IMR-90 (cell line): ENCODE data around the gene MPRIP. TPM values are rescaled to one million over a fixed set of nuclear protein-coding genes. Genes with fewer than 3 reads are reported as not detected.
A peak's percentile ranks its signal among the peaks of the same experiment; 100 is the strongest.

Source experiments
- ATAC-seq: fragments of 200-7000 bp; cut with Tn5 transposase; 2 replicates; pipeline ENCODE4 v1.9.1; 2020; ENCODE audit warnings: low read depth, mild to moderate bottlenecking, moderate library complexity
- BruUV-seq: library from RNA; stranded (reverse); fragments of 400-500 nt; replicated peaks from 2 replicates; lab custom pipeline; 2021; lab: Mats Ljungman, UMichigan
- CTCF ChIA-PET: fragments of 300-600 bp; formaldehyde crosslinking; extraction: SDS; loops from one replicate; lab custom pipeline; 2021; ENCODE audit warnings: antibody characterized with exemption; lab: Yijun Ruan, JAX
- POLR2A ChIA-PET: fragments of 300-600 bp; sonication (Branson Sonifier 250); formaldehyde crosslinking; loops from one replicate; lab custom pipeline; 2022; ENCODE audit warnings: antibody characterized with exemption; ENCODE audit not compliant: unreplicated experiment; lab: Charles Lee
- DNase-seq: peaks from one replicate; pipeline ENCODE4 v3.0.0; 2013
- H2AFZ ChIP-seq: replicated peaks from 2 replicates; pipeline ENCODE3; 2013; ENCODE audit warnings: low read length, mild to moderate bottlenecking; ENCODE audit not compliant: poor library complexity
- H2AK5ac ChIP-seq: 2 replicates; pipeline ENCODE4 v1.6.1; 2013; ENCODE audit warnings: low read depth, low read length, inconsistent platforms
- H2AK9ac ChIP-seq: replicated peaks from 2 replicates; pipeline ENCODE3; 2013; ENCODE audit warnings: mild to moderate bottlenecking, low read depth, low read length, moderate library complexity; ENCODE audit not compliant: poor library complexity
- H2BK120ac ChIP-seq: 2 replicates; pipeline ENCODE4 v1.6.1; 2013; ENCODE audit warnings: low read depth, low read length, inconsistent platforms
- H2BK15ac ChIP-seq: 3 replicates; pipeline ENCODE4 v1.6.1; 2013; ENCODE audit warnings: low read depth, low read length, inconsistent platforms
- H2BK20ac ChIP-seq: 2 replicates; pipeline ENCODE4 v1.6.1; 2013; ENCODE audit warnings: low read depth, mild to moderate bottlenecking, inconsistent platforms, low read length, moderate library complexity
- H2BK5ac ChIP-seq: 2 replicates; pipeline ENCODE4 v1.6.1; 2013; ENCODE audit warnings: mild to moderate bottlenecking, low read depth, low read length, inconsistent platforms; ENCODE audit not compliant: poor library complexity, severe bottlenecking
- H3K14ac ChIP-seq: replicated peaks from 2 replicates; pipeline ENCODE4 v1.6.1; 2013; ENCODE audit warnings: low read depth, low read length, inconsistent platforms
- H3K18ac ChIP-seq: 2 replicates; pipeline ENCODE4 v1.6.1; 2013; ENCODE audit warnings: low read depth, low read length, control low read depth
- H3K23ac ChIP-seq: 2 replicates; pipeline ENCODE4 v1.6.1; 2013; ENCODE audit warnings: low read depth, low read length, inconsistent platforms
- H3K27ac ChIP-seq: 2 replicates; pipeline ENCODE4 v1.5.1; 2013; ENCODE audit warnings: mild to moderate bottlenecking, control low read depth, low read length; ENCODE audit not compliant: insufficient read depth
- H3K27me3 ChIP-seq: 2 replicates; pipeline ENCODE4 v1.6.1; 2013; ENCODE audit warnings: low read length; ENCODE audit not compliant: control insufficient read depth, insufficient read depth
- H3K36me3 ChIP-seq: 2 replicates; pipeline ENCODE4 v1.6.1; 2013; ENCODE audit warnings: low read length, mixed read lengths; ENCODE audit not compliant: control insufficient read depth, insufficient read depth
- H3K4ac ChIP-seq: 2 replicates; pipeline ENCODE4 v1.6.1; 2013; ENCODE audit warnings: low read depth, low read length, inconsistent platforms
- H3K4me1 ChIP-seq: 2 replicates; pipeline ENCODE4 v1.6.1; 2013; ENCODE audit warnings: low read length, mixed read lengths; ENCODE audit not compliant: control insufficient read depth, insufficient read depth
- H3K4me2 ChIP-seq: 2 replicates; pipeline ENCODE4 v1.6.1; 2013; ENCODE audit warnings: low read depth, mild to moderate bottlenecking, control low read depth, low read length, moderate library complexity
- H3K4me3 ChIP-seq: 2 replicates; pipeline ENCODE4 v1.5.1; 2013; ENCODE audit warnings: low read depth, mild to moderate bottlenecking, control low read depth, low read length, moderate library complexity; ENCODE audit not compliant: insufficient read depth
- H3K56ac ChIP-seq: 2 replicates; pipeline ENCODE4 v1.6.1; 2013; ENCODE audit warnings: low read length, inconsistent platforms; ENCODE audit not compliant: insufficient read depth; ENCODE audit errors: extremely low read depth
- H3K79me1 ChIP-seq, 2 experiments: 2 replicates each; pipeline ENCODE4 v1.6.1; 2013; ENCODE audit warnings: low read length in 2 of 2, inconsistent platforms in 1 of 2, low read depth in 1 of 2
- H3K9ac ChIP-seq: 2 replicates; pipeline ENCODE4 v1.6.1; 2013; ENCODE audit warnings: low read depth, low read length, control low read depth
- H3K9me1 ChIP-seq: 2 replicates; pipeline ENCODE4 v1.6.1; 2013; ENCODE audit warnings: low read length, inconsistent platforms; ENCODE audit not compliant: insufficient read depth
- H3K9me3 ChIP-seq: 2 replicates; pipeline ENCODE4 v1.6.1; 2013; ENCODE audit warnings: low read length; ENCODE audit not compliant: control insufficient read depth, insufficient read depth
- H4K20me1 ChIP-seq: 2 replicates; pipeline ENCODE4 v1.6.1; 2013; ENCODE audit warnings: low read length, inconsistent platforms; ENCODE audit not compliant: insufficient read depth
- H4K5ac ChIP-seq: 2 replicates; pipeline ENCODE4 v1.6.1; 2013; ENCODE audit warnings: mild to moderate bottlenecking, low read depth, low read length, control low read depth
- H4K8ac ChIP-seq, 2 experiments: 2 replicates each; pipeline ENCODE4 v1.6.1; 2013; ENCODE audit warnings: low read depth in 2 of 2, low read length in 2 of 2, control low read depth in 1 of 2, inconsistent platforms in 1 of 2
- H4K91ac ChIP-seq: 2 replicates; pipeline ENCODE4 v1.6.1; 2013; ENCODE audit warnings: low read depth, low read length, inconsistent platforms; ENCODE audit not compliant: insufficient read depth
- CEBPB ChIP-seq: IDR thresholded peaks from 2 replicates; pipeline ENCODE4 v1.6.1; 2012; ENCODE audit warnings: low read depth, low read length, improper control_type of control experiment
- FOS ChIP-seq: fragments of 150-350 bp; IDR thresholded peaks from 2 replicates; pipeline ENCODE4 v1.6.1; 2016; ENCODE audit warnings: low read depth, low read length
- MAFK ChIP-seq: IDR thresholded peaks from 2 replicates; pipeline ENCODE4 v1.6.1; 2012; ENCODE audit warnings: low read depth, low read length, improper control_type of control experiment
- MAZ ChIP-seq: IDR thresholded peaks from 2 replicates; pipeline ENCODE4 v1.6.1; 2012; ENCODE audit warnings: low read depth, mild to moderate bottlenecking, low read length, improper control_type of control experiment, moderate library complexity, borderline replicate concordance
- MXI1 ChIP-seq: IDR thresholded peaks from 2 replicates; pipeline ENCODE4 v1.6.1; 2012; ENCODE audit warnings: low read depth, mild to moderate bottlenecking, low read length, moderate library complexity, borderline replicate concordance
- NFE2L2 ChIP-seq: fragments of 150-350 bp; IDR thresholded peaks from 2 replicates; pipeline ENCODE4 v1.6.1; 2016; ENCODE audit warnings: low read depth, mild to moderate bottlenecking, low read length
- POLR2A ChIP-seq: IDR thresholded peaks from 2 replicates; pipeline ENCODE4 v1.6.1; 2012; ENCODE audit warnings: mild to moderate bottlenecking, low read depth, low read length
- RAD21 ChIP-seq: IDR thresholded peaks from 2 replicates; pipeline ENCODE4 v1.6.1; 2012; ENCODE audit warnings: low read length, improper control_type of control experiment
- RCOR1 ChIP-seq: IDR thresholded peaks from 2 replicates; pipeline ENCODE4 v1.6.1; 2012; ENCODE audit warnings: mild to moderate bottlenecking, low read length, improper control_type of control experiment; ENCODE audit not compliant: insufficient replicate concordance
- RFX5 ChIP-seq: IDR thresholded peaks from 2 replicates; pipeline ENCODE4 v1.8.0; 2012; ENCODE audit warnings: low read depth, mild to moderate bottlenecking, low read length, moderate library complexity
- SMC3 ChIP-seq: fragments of 150-350 bp; IDR thresholded peaks from 2 replicates; pipeline ENCODE4 v1.6.1; 2016; ENCODE audit warnings: low read depth, mild to moderate bottlenecking, antibody characterized with exemption, low read length, moderate library complexity
- USF2 ChIP-seq: fragments of 150-350 bp; IDR thresholded peaks from 2 replicates; pipeline ENCODE4 v1.6.1; 2017; ENCODE audit warnings: mild to moderate bottlenecking, antibody characterized with exemption, low read length, low read depth
- WGBS, 2 experiments: methylation state at CpG; one replicate each; pipeline versions ENCODE4 v1.1.5 to v1.1.7; 2013; ENCODE audit warnings: missing lambda C conversion rate in 2 of 2; ENCODE audit not compliant: insufficient read length in 1 of 2; ENCODE audit errors: extremely low coverage in 2 of 2; 5-methylcytosine and 5-hydroxymethylcytosine counted together
- dilution Hi-C: fragments of 300-500 bp; cut with HindIII; formaldehyde crosslinking; loops from one replicate; pipeline ENCODE4 v1.14.3; 2018; ENCODE audit warnings: low sequenced_read_pairs; ENCODE audit not compliant: unreplicated experiment
- in situ Hi-C: fragments of 300-500 bp; cut with MboI; formaldehyde crosslinking; loops from 3 replicates; pipeline ENCODE4 v1.14.3; 2019; ENCODE audit warnings: low sequenced_read_pairs, inconsistent platforms, mixed read lengths
- intact Hi-C: fragments of 100-400 bp; cut with micrococcal nuclease; formaldehyde crosslinking; loops from 2 replicates; pipeline ENCODE4 v1.10.0; 2022
- polyA plus RNA-seq, 3 experiments: library from polyadenylated mRNA; depleted of rRNA; stranded (reverse); fragments of >200 nt; gene quantifications; 2 replicates each; pipeline ENCODE4 v1.2.3, GENCODE V29; 2012; ENCODE audit warnings: low replicate concordance in 1 of 3
- total RNA-seq: library from RNA; depleted of rRNA; stranded (reverse); fragments of >200 nt; gene quantifications from 2 replicates; pipeline ENCODE4 v1.2.3, GENCODE V29; 2012
- TF ChIP-seq, protein P1 (sequence below): fragments of 150-350 bp; IDR thresholded peaks from 2 replicates; pipeline ENCODE4 v1.6.1; 2016; ENCODE audit warnings: low read depth, mild to moderate bottlenecking, low read length, moderate library complexity, borderline replicate concordance
- TF ChIP-seq, protein P2 (sequence below): conservative IDR thresholded peaks from 2 replicates; pipeline ENCODE4 v1.5.1; 2012; ENCODE audit warnings: mild to moderate bottlenecking, low read depth, low read length, improper control_type of control experiment

The MPRIP gene
- total and polyA plus RNA-seq, 2 of the 4 experiments (the other 2 are of a cell fraction), result 111 to 149 TPM

DNA sequence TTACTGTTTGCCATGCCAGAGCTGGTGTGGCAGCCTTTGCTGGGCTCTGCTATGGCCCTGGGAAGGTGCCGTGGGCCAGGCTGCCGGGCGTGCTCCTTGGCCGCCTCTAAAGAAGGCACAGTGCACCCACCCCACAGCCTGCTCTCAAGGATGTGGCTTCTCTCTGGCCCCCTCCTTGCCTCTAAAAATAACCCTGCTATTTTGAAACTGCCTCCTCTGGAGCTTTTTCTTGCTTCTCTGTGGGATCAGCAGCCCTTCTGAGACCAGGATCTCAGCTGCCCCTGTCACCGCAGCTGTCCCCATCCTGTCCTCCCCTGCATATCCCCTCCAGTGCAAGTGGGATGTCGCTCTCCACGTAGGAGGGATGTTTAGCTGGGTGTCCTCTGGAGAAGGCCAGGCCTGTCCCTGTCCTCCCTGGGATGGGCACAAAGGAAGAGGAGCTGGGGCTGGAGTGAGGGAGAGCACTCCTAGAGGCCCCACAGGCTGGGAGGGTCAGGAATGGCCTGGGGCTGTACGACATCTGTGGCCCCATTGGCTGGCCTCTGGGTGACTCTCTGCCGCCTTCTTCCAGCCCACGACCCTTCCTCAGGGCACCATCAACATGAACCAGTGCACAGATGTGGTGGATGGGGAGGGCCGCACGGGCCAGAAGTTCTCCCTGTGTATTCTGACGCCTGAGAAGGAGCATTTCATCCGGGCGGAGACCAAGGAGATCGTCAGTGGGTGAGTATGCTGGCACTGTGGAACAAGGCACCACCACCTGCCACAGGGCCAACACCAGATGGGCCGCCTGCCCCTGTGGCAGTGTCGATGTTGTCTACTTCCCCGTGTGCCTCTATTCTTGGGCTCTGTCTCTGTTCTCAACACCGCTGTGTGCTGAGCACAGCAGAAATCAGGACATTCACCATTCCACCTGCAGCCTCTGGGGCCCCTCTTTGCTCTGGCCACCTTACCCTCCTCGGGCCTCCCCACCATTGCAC lies 84.2 kb downstream of the MPRIP start:
- intact Hi-C loops, result no loop called here
- no peak overlapping the region for H3K27ac ChIP-seq
- TF ChIP-seq MXI1 (no peak), POLR2A (no peak), NFE2L2 (no peak), MAFK (no peak), CEBPB (no peak), RFX5 (no peak), FOS (no peak), MAZ (no peak), RCOR1 (no peak), SMC3 (no peak), USF2 (no peak), RAD21 (no peak)
- TF ChIP-seq, protein P1, sequence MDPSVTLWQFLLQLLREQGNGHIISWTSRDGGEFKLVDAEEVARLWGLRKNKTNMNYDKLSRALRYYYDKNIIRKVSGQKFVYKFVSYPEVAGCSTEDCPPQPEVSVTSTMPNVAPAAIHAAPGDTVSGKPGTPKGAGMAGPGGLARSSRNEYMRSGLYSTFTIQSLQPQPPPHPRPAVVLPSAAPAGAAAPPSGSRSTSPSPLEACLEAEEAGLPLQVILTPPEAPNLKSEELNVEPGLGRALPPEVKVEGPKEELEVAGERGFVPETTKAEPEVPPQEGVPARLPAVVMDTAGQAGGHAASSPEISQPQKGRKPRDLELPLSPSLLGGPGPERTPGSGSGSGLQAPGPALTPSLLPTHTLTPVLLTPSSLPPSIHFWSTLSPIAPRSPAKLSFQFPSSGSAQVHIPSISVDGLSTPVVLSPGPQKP, result no peak
- TF ChIP-seq, protein P2, sequence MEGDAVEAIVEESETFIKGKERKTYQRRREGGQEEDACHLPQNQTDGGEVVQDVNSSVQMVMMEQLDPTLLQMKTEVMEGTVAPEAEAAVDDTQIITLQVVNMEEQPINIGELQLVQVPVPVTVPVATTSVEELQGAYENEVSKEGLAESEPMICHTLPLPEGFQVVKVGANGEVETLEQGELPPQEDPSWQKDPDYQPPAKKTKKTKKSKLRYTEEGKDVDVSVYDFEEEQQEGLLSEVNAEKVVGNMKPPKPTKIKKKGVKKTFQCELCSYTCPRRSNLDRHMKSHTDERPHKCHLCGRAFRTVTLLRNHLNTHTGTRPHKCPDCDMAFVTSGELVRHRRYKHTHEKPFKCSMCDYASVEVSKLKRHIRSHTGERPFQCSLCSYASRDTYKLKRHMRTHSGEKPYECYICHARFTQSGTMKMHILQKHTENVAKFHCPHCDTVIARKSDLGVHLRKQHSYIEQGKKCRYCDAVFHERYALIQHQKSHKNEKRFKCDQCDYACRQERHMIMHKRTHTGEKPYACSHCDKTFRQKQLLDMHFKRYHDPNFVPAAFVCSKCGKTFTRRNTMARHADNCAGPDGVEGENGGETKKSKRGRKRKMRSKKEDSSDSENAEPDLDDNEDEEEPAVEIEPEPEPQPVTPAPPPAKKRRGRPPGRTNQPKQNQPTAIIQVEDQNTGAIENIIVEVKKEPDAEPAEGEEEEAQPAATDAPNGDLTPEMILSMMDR, result no peak

More for the DNA sequence above, 84.2 kb downstream of the MPRIP start:
- BruUV-seq, result no TSS peak
- H3K18ac ChIP-seq, result no peak overlapping the region
- 85% methylated on average over 4 of the region's 21 CpGs; no CpG with 5 or more reads in 1 of the 2 experiments for WGBS, 2 experiments
- H3K4ac ChIP-seq, result no peak overlapping the region
- H4K91ac ChIP-seq, result no peak overlapping the region
- no peak overlapping the region for H2AK5ac ChIP-seq
- no peak overlapping the region for H3K4me2 ChIP-seq
- no peaks in the 10 kb centered on the region for H3K9me3 ChIP-seq
- H3K4me3 ChIP-seq, result no peak overlapping the region
- H3K27me3 ChIP-seq, result no peaks in the 10 kb centered on the region
- H2BK120ac ChIP-seq, result no peak overlapping the region
- no peak overlapping the region for H2BK20ac ChIP-seq
- no peak overlapping the region for H2BK15ac ChIP-seq
- peak overlapping the region; percentile 23 for H2AK9ac ChIP-seq
- no peak overlapping the region for H3K23ac ChIP-seq
- ChIA-PET POLR2A (interaction anchor here (0.6 kb wide), 1 partner anchor 89 kb away, joined by 4 read pairs; no protein-coding TSS in a partner anchor), CTCF (interaction anchor here (0.6 to 1.0 kb wide), 2 partner anchors 16 to 106 kb away, joined by 3 read pairs; no protein-coding TSS in a partner anchor)
- dilution Hi-C loops (no loop called here), in situ Hi-C loops (no loop called here)
- no peak overlapping the region for H3K14ac ChIP-seq
- H2AFZ ChIP-seq, result no peak overlapping the region
- no peak for ATAC-seq
- H3K36me3 ChIP-seq, result peaks cover 33% of the 10 kb centered on the region
- H3K79me1 ChIP-seq, result peaks cover 51 to 89% of the 10 kb centered on the region in 2 experiments
- H4K8ac ChIP-seq, result no peak overlapping the region
- no peak overlapping the region for H3K56ac ChIP-seq
- no peak overlapping the region for H4K5ac ChIP-seq
- H3K9me1 ChIP-seq, result peaks cover 19% of the 10 kb centered on the region
- peaks cover 75% of the 10 kb centered on the region for H4K20me1 ChIP-seq
- no peak for DNase-seq
- H3K9ac ChIP-seq, result no peak overlapping the region
- H3K4me1 ChIP-seq, result peaks cover 5% of the 10 kb centered on the region
- H2BK5ac ChIP-seq, result no peak overlapping the region
